DOHH2 (cell line): ENCODE results near the gene PRPF31.

Experiments
- H3F3A ChIP-seq: fragments of 200-600 bp; sonication (generic), shearing (Covaris generic); 2 replicates; pipeline ENCODE4 v1.6.0; 2016; ENCODE audit warnings: antibody characterized with exemption, mild to moderate bottlenecking; ENCODE audit not compliant: control insufficient read depth, insufficient read depth
- H3K27ac ChIP-seq: fragments of 200-600 bp; sonication (generic); 2 replicates; pipeline ENCODE4 v1.5.1; 2014; ENCODE audit warnings: low read depth, mild to moderate bottlenecking, low read length, moderate library complexity
- H3K27me3 ChIP-seq: fragments of 200-600 bp; sonication (generic); 2 replicates; pipeline ENCODE4 v1.6.1; 2014; ENCODE audit warnings: mild to moderate bottlenecking, low read length, mixed read lengths; ENCODE audit not compliant: control insufficient read depth
- H3K36me3 ChIP-seq: fragments of 200-600 bp; sonication (generic); 2 replicates; pipeline ENCODE4 v1.6.1; 2014; ENCODE audit warnings: mild to moderate bottlenecking, low read length, moderate library complexity, mixed read lengths; ENCODE audit not compliant: control insufficient read depth
- H3K4me1 ChIP-seq: fragments of 200-600 bp; sonication (generic); 2 replicates; pipeline ENCODE4 v1.6.1; 2014; ENCODE audit warnings: mild to moderate bottlenecking, low read length, mixed read lengths; ENCODE audit not compliant: control insufficient read depth
- H3K4me2 ChIP-seq: fragments of 200-600 bp; sonication (generic); 2 replicates; pipeline ENCODE4 v1.6.0; 2014; ENCODE audit warnings: mild to moderate bottlenecking, low read length, moderate library complexity
- H3K4me3 ChIP-seq: fragments of 200-600 bp; sonication (generic); 2 replicates; pipeline ENCODE4 v1.5.1; 2014; ENCODE audit warnings: mild to moderate bottlenecking, low read length, mixed read lengths
- H3K79me2 ChIP-seq: fragments of 200-600 bp; sonication (generic); 2 replicates; pipeline ENCODE4 v1.6.1; 2014; ENCODE audit warnings: mild to moderate bottlenecking, low read length, mixed read lengths; ENCODE audit not compliant: control insufficient read depth
- H3K9me2 ChIP-seq: fragments of 200-600 bp; sonication (generic); replicated peaks from 2 replicates; pipeline ENCODE4 v1.6.1; 2014; ENCODE audit warnings: mild to moderate bottlenecking, low read length, mixed read lengths; ENCODE audit not compliant: control insufficient read depth
- H3K9me3 ChIP-seq: fragments of 200-600 bp; sonication (generic); 2 replicates; pipeline ENCODE4 v1.6.1; 2014; ENCODE audit warnings: antibody characterized with exemption, low read length, mixed read lengths; ENCODE audit not compliant: control insufficient read depth, insufficient read depth
- H4K20me1 ChIP-seq: fragments of 200-600 bp; sonication (generic); 2 replicates; pipeline ENCODE4 v1.6.0; 2014; ENCODE audit warnings: low read depth, mild to moderate bottlenecking, antibody characterized with exemption, low read length, moderate library complexity; ENCODE audit not compliant: control insufficient read depth, insufficient read depth
- EZH2phosphoT487 ChIP-seq: fragments of 200-600 bp; sonication (generic); IDR thresholded peaks from 2 replicates; pipeline ENCODE4 v1.6.1; 2017; ENCODE audit warnings: borderline replicate concordance, mild to moderate bottlenecking, antibody characterized with exemption, low read length, moderate library complexity, mixed read lengths
- TF ChIP-seq, protein P1 (sequence below): fragments of 200-600 bp; sonication (generic); IDR thresholded peaks from one replicate; pipeline ENCODE4 v1.5.1; 2014; ENCODE audit warnings: antibody characterized with exemption, mild to moderate bottlenecking, low read depth, low read length; ENCODE audit not compliant: poor library complexity, severe bottlenecking

The PRPF31 gene

DNA sequence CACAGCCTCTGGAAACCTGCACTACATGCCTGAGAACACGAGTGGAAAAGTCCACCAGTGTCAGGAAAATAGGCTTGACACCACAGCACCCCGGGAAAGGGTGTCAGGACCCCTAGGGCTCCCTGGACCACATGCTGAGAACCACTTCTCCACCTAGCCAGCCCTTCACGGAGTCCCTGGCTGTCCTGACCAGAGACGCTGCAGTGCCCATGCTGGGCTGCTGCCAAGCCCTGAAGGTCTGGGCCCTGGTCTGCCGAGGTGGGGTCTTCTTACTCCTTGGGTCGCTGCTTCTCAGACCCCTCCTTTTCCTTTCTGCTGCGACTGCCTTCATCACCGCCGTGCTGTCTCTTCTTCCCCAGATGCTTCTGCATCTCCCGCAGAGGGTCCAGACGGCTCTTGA is 40.9 kb downstream of the PRPF31 start:
- Histone ChIP-seq H3K36me3 (peaks cover 61% of the 10 kb centered on the region), H3K79me2 (peaks cover 23% of the 10 kb centered on the region), H3F3A (peaks cover 3% of the 10 kb centered on the region)

DNA sequence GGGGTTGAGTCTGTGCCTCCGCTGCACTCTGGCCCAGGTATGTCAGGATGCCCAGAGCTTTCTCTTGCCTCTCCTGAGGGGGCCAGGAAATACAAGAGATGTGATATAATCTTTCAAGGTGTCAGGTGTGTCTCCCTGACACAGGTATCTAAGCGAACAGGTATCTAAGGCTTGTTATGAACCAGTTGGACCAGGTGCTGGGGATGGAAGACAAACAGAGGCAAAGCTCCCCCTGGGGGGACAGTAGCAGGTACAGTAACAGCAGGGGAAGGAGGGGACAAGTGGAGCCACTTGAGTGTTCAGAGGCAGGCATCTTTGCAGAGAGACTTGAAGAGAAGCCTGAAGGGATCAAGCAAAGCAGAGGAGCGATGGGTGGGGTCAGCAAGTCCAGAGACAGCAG is 41.4 kb downstream of the PRPF31 start:
- no peaks in the 10 kb centered on the region for H3K9me2 ChIP-seq
- H3K79me2 ChIP-seq: peaks cover 27% of the 10 kb centered on the region
- H3K4me2 ChIP-seq: no peak overlapping the region
- no peaks in the 10 kb centered on the region for H4K20me1 ChIP-seq
- TF ChIP-seq, protein P1, sequence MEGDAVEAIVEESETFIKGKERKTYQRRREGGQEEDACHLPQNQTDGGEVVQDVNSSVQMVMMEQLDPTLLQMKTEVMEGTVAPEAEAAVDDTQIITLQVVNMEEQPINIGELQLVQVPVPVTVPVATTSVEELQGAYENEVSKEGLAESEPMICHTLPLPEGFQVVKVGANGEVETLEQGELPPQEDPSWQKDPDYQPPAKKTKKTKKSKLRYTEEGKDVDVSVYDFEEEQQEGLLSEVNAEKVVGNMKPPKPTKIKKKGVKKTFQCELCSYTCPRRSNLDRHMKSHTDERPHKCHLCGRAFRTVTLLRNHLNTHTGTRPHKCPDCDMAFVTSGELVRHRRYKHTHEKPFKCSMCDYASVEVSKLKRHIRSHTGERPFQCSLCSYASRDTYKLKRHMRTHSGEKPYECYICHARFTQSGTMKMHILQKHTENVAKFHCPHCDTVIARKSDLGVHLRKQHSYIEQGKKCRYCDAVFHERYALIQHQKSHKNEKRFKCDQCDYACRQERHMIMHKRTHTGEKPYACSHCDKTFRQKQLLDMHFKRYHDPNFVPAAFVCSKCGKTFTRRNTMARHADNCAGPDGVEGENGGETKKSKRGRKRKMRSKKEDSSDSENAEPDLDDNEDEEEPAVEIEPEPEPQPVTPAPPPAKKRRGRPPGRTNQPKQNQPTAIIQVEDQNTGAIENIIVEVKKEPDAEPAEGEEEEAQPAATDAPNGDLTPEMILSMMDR: no peak
- no peak for TF ChIP-seq EZH2phosphoT487
- no peak overlapping the region for H3K4me3 ChIP-seq
- peaks cover 3% of the 10 kb centered on the region for H3F3A ChIP-seq
- H3K4me1 ChIP-seq: peaks cover 27% of the 10 kb centered on the region
- H3K9me3 ChIP-seq: no peaks in the 10 kb centered on the region
- no peak overlapping the region for H3K27ac ChIP-seq
- H3K36me3 ChIP-seq: peaks cover 56% of the 10 kb centered on the region
- no peaks in the 10 kb centered on the region for H3K27me3 ChIP-seq

More for the DNA sequence above, 40.9 kb downstream of the PRPF31 start:
- Histone ChIP-seq H3K9me3 (no peaks in the 10 kb centered on the region), H3K4me2 (no peak overlapping the region), H4K20me1 (no peaks in the 10 kb centered on the region), H3K4me3 (no peak overlapping the region), H3K9me2 (no peaks in the 10 kb centered on the region), H3K4me1 (peaks cover 22% of the 10 kb centered on the region), H3K27ac (no peak overlapping the region), H3K27me3 (no peaks in the 10 kb centered on the region)
- TF ChIP-seq EZH2phosphoT487: no peak
- TF ChIP-seq, protein P1: no peak

DNA sequence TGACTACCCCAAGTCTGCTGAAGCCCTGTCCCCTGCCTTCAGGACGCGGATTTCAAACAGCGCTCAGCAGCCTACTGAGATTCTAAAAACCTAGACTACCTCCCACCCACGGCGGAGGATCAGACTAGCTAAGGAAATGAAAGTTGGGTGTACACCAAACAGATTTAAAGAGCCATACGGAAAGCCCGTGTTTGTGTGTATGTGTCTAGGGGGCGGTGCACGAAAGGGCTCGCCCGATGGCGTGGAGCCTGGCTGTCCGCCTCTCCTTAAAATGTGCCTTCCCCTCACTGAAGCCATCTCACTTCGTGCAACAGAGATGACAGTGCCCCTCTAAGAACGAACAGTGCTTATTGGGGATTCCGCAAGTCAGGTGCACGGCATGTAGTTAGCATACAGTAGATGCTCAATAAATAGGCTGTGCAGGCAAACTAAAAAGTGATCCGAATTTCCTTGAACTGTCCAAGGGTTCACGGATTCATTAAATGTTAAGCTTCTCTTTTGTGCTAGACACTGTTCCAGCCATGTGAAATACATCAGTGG is 43.3 kb downstream of the PRPF31 start:
- peaks cover 5% of the 10 kb centered on the region for H4K20me1 ChIP-seq
- TF ChIP-seq, protein P1: no peak
- H3K79me2 ChIP-seq: peaks cover 28% of the 10 kb centered on the region
- H3K36me3 ChIP-seq: peaks cover 37% of the 10 kb centered on the region
- H3F3A ChIP-seq: peaks cover 3% of the 10 kb centered on the region
- H3K4me1 ChIP-seq: peaks cover 34% of the 10 kb centered on the region
- H3K27me3 ChIP-seq: no peaks in the 10 kb centered on the region
- H3K4me3 ChIP-seq: peak overlapping the region; percentile 90
- H3K9me3 ChIP-seq: no peaks in the 10 kb centered on the region
- peak overlapping the region; percentile 97 for H3K4me2 ChIP-seq
- H3K27ac ChIP-seq: peak overlapping the region; percentile 75
- H3K9me2 ChIP-seq: no peaks in the 10 kb centered on the region
